SK-N-SH (cell line): Measurements from ENCODE around the gene DNAJC4. TPM values are rescaled to one million over a fixed set of nuclear protein-coding genes. Genes with fewer than 3 reads are reported as not detected.

Experiments used
- CTCF ChIA-PET: fragments of 300-600, 350-600 bp; formaldehyde crosslinking; extraction: SDS; loops from one replicate; lab custom pipeline; 2021; lab: Yijun Ruan, JAX
- POLR2A ChIA-PET: fragments of 350-600 bp; sonication (Branson Sonifier 250); formaldehyde crosslinking; extraction: SDS; loops from one replicate; lab custom pipeline; 2020; ENCODE audit warnings: antibody characterized with exemption, inconsistent platforms; lab: Yijun Ruan, JAX
- DNase-seq: peaks from one replicate; pipeline ENCODE4 v3.0.0; 2012
- H2AFZ ChIP-seq: fragments of 200-600 bp; sonication (generic); 2 replicates; pipeline ENCODE4 v1.8.1; 2016; ENCODE audit warnings: antibody characterized with exemption, mild to moderate bottlenecking, low read depth
- H3F3A ChIP-seq: fragments of 200-600 bp; sonication (generic); replicated peaks from 2 replicates; pipeline ENCODE3; 2016; ENCODE audit warnings: antibody characterized with exemption, mild to moderate bottlenecking; ENCODE audit not compliant: insufficient read depth
- H3K27ac ChIP-seq, 2 experiments: fragments of 200-500 bp in 1 of 2; fragments of 200-600 bp in 1 of 2; sonication (Bioruptor generic) in 1 of 2; sonication (generic), shearing (Covaris generic) in 1 of 2; 2 replicates each; pipeline versions ENCODE4 v1.5.1 to v1.6.1; 2014 to 2016; ENCODE audit warnings: low read depth in 2 of 2, inconsistent platforms in 1 of 2, low read length in 1 of 2, mild to moderate bottlenecking in 1 of 2, mixed read lengths in 1 of 2
- H3K27me3 ChIP-seq: fragments of 200-600 bp; sonication (generic), shearing (Covaris generic); 2 replicates; pipeline ENCODE4 v1.6.1; 2016; ENCODE audit warnings: mixed run types; ENCODE audit not compliant: insufficient read depth
- H3K36me3 ChIP-seq, 2 experiments: fragments of 200-500 bp in 1 of 2; fragments of 200-600 bp in 1 of 2; sonication (Bioruptor generic) in 1 of 2; sonication (generic) in 1 of 2; replicated peaks in 1 of 2; 2 replicates each; pipeline versions ENCODE3 to v1.5.1; 2014 to 2016; ENCODE audit warnings: low read length in 1 of 2, mild to moderate bottlenecking in 1 of 2; ENCODE audit not compliant: insufficient read depth in 2 of 2, control insufficient read depth in 1 of 2
- H3K4me1 ChIP-seq, 2 experiments: fragments of 200-500 bp in 1 of 2; fragments of 200-600 bp in 1 of 2; sonication (Bioruptor generic) in 1 of 2; sonication (generic), shearing (Covaris generic) in 1 of 2; 2 replicates each; pipeline versions ENCODE4 v1.5.1 to v1.6.1; 2014 to 2016; ENCODE audit warnings: low read depth in 1 of 2, low read length in 1 of 2, mixed run types in 1 of 2; ENCODE audit not compliant: insufficient read depth in 2 of 2, control insufficient read depth in 1 of 2
- H3K4me2 ChIP-seq: fragments of 200-600 bp; sonication (generic), shearing (Covaris generic); 2 replicates; pipeline ENCODE4 v1.6.1; 2017; ENCODE audit warnings: mixed run types
- H3K4me3 ChIP-seq, 2 experiments: fragments of 200-500 bp in 1 of 2; fragments of 200-600 bp in 1 of 2; sonication (Bioruptor generic) in 1 of 2; sonication (generic), shearing (Covaris generic) in 1 of 2; 2 replicates each; pipeline versions ENCODE4 v1.5.1 to v1.8.1; 2014 to 2016; ENCODE audit warnings: low read depth in 2 of 2, inconsistent platforms in 1 of 2, low read length in 1 of 2, mild to moderate bottlenecking in 1 of 2, mixed read lengths in 1 of 2, moderate library complexity in 1 of 2
- H3K79me2 ChIP-seq: fragments of 200-600 bp; sonication (generic); 2 replicates; pipeline ENCODE4 v1.8.1; 2017; ENCODE audit warnings: mild to moderate bottlenecking; ENCODE audit not compliant: insufficient read depth
- H3K9ac ChIP-seq: fragments of 200-600 bp; sonication (generic); 2 replicates; pipeline ENCODE4 v1.6.1; 2017; ENCODE audit warnings: mixed run types
- H3K9me2 ChIP-seq: fragments of 200-600 bp; sonication (generic); 2 replicates; pipeline ENCODE4 v1.6.1; 2017; ENCODE audit warnings: mixed run types
- H3K9me3 ChIP-seq: fragments of 200-600 bp; sonication (generic); 2 replicates; pipeline ENCODE4 v1.6.1; 2017; ENCODE audit warnings: mixed run types, mild to moderate bottlenecking, moderate library complexity
- H4K20me1 ChIP-seq: fragments of 200-600 bp; sonication (generic); 2 replicates; pipeline ENCODE4 v1.6.1; 2017; ENCODE audit warnings: mild to moderate bottlenecking, mixed run types; ENCODE audit not compliant: insufficient read depth
- CHD2 ChIP-seq: fragments of 150-350 bp; IDR thresholded peaks from 2 replicates; pipeline ENCODE4 v1.6.1; 2018; ENCODE audit warnings: low read length; ENCODE audit not compliant: partially characterized antibody
- POLR2AphosphoS5 ChIP-seq: IDR thresholded peaks from 2 replicates; pipeline ENCODE4 v1.6.1; 2012; ENCODE audit warnings: low read depth, low read length
- RAD21 ChIP-seq: IDR thresholded peaks from 2 replicates; pipeline ENCODE4 v1.6.1; 2012; ENCODE audit warnings: mild to moderate bottlenecking, low read length
- RCOR1 ChIP-seq: fragments of 150-350 bp; IDR thresholded peaks from 2 replicates; pipeline ENCODE4 v1.6.1; 2017; ENCODE audit warnings: antibody characterized with exemption, low read length
- SIN3A ChIP-seq: IDR thresholded peaks from 2 replicates; pipeline ENCODE4 v1.6.1; 2012; ENCODE audit warnings: low read depth, mild to moderate bottlenecking, low read length, moderate library complexity, borderline replicate concordance
- WGBS: methylation state at CpG from one replicate; pipeline ENCODE4 v1.1.6; 2017; ENCODE audit warnings: low lambda C conversion rate; 5-methylcytosine and 5-hydroxymethylcytosine counted together
- polyA plus RNA-seq, 3 experiments: library from polyadenylated mRNA; depleted of rRNA; stranded (reverse); fragments of >200 nt; gene quantifications; 2 replicates each; pipeline ENCODE4 v1.2.3, GENCODE V29; 2012
- TF ChIP-seq, protein P1 (sequence below): fragments of 150-350 bp; IDR thresholded peaks from 2 replicates; pipeline ENCODE4 v1.6.1; 2016; ENCODE audit warnings: mild to moderate bottlenecking, low read depth, low read length
- TF ChIP-seq, protein P2 (sequence below): IDR thresholded peaks from 2 replicates; pipeline ENCODE4; 2012
- TF ChIP-seq, protein P3 (sequence below): fragments of 150-350 bp; IDR thresholded peaks from 2 replicates; pipeline ENCODE4 v1.6.1; 2017; ENCODE audit warnings: antibody characterized with exemption, low read length, low read depth, borderline replicate concordance
- TF ChIP-seq, protein P4 (sequence below): IDR thresholded peaks from 2 replicates; pipeline ENCODE4 v1.6.1; 2012; ENCODE audit warnings: mild to moderate bottlenecking, low read depth, low read length, moderate library complexity

DNAJC4 gene
- polyA plus RNA-seq, 1 of the 3 experiments (the other 2 are of a cell fraction): 52.1 TPM

DNA sequence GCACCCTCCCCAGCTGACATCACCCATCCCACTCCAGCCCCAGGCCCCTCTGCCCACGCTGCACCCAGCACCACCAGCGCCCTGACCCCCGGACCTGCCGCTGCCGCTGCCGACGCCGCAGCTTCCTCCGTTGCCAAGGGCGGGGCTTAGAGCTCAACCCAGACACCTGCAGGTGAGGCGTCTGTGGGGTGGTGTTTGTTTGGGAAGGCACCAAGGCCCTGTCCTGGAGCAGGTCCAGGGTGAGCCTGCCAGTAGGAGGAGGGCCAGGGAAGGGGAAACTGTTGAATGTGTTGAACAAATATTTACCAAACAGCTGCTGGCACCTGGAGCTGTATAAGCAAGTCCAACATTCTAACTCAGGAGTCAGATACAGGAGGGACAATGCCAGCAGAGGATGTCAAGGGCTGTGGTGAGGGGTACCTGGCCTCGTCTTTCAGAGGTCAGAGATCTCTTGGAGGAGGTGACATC lies 7.2 kb downstream of the DNAJC4 start:
- POLR2A ChIA-PET: interaction anchor here (2.2 kb wide), 1 partner anchor 11 kb away, joined by 5 read pairs; the partner anchor contains the start of genes NUDT22 and TRPT1
- H3K4me1 ChIP-seq: peaks cover 10 to 33% of the 10 kb centered on the region in 2 experiments; a peak in 2 of 4 replicates
- no peak overlapping the region for H3K4me2 ChIP-seq
- H3K9me2 ChIP-seq: no peaks in the 10 kb centered on the region
- no peaks in the 10 kb centered on the region for H3K9me3 ChIP-seq
- TF ChIP-seq, protein P1, sequence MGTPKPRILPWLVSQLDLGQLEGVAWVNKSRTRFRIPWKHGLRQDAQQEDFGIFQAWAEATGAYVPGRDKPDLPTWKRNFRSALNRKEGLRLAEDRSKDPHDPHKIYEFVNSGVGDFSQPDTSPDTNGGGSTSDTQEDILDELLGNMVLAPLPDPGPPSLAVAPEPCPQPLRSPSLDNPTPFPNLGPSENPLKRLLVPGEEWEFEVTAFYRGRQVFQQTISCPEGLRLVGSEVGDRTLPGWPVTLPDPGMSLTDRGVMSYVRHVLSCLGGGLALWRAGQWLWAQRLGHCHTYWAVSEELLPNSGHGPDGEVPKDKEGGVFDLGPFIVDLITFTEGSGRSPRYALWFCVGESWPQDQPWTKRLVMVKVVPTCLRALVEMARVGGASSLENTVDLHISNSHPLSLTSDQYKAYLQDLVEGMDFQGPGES: no peak
- TF ChIP-seq CHD2 (no peak), SIN3A (no peak), RAD21 (no peak), RCOR1 (no peak), POLR2AphosphoS5 (no peak)
- TF ChIP-seq, protein P2, sequence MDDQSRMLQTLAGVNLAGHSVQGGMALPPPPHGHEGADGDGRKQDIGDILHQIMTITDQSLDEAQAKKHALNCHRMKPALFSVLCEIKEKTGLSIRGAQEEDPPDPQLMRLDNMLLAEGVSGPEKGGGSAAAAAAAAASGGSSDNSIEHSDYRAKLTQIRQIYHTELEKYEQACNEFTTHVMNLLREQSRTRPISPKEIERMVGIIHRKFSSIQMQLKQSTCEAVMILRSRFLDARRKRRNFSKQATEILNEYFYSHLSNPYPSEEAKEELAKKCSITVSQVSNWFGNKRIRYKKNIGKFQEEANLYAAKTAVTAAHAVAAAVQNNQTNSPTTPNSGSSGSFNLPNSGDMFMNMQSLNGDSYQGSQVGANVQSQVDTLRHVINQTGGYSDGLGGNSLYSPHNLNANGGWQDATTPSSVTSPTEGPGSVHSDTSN: no peak
- TF ChIP-seq, protein P3, sequence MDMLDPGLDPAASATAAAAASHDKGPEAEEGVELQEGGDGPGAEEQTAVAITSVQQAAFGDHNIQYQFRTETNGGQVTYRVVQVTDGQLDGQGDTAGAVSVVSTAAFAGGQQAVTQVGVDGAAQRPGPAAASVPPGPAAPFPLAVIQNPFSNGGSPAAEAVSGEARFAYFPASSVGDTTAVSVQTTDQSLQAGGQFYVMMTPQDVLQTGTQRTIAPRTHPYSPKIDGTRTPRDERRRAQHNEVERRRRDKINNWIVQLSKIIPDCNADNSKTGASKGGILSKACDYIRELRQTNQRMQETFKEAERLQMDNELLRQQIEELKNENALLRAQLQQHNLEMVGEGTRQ: no peak
- TF ChIP-seq, protein P4, sequence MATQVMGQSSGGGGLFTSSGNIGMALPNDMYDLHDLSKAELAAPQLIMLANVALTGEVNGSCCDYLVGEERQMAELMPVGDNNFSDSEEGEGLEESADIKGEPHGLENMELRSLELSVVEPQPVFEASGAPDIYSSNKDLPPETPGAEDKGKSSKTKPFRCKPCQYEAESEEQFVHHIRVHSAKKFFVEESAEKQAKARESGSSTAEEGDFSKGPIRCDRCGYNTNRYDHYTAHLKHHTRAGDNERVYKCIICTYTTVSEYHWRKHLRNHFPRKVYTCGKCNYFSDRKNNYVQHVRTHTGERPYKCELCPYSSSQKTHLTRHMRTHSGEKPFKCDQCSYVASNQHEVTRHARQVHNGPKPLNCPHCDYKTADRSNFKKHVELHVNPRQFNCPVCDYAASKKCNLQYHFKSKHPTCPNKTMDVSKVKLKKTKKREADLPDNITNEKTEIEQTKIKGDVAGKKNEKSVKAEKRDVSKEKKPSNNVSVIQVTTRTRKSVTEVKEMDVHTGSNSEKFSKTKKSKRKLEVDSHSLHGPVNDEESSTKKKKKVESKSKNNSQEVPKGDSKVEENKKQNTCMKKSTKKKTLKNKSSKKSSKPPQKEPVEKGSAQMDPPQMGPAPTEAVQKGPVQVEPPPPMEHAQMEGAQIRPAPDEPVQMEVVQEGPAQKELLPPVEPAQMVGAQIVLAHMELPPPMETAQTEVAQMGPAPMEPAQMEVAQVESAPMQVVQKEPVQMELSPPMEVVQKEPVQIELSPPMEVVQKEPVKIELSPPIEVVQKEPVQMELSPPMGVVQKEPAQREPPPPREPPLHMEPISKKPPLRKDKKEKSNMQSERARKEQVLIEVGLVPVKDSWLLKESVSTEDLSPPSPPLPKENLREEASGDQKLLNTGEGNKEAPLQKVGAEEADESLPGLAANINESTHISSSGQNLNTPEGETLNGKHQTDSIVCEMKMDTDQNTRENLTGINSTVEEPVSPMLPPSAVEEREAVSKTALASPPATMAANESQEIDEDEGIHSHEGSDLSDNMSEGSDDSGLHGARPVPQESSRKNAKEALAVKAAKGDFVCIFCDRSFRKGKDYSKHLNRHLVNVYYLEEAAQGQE: no peak
- peaks cover 31% of the 10 kb centered on the region for H3F3A ChIP-seq
- H3K27me3 ChIP-seq: no peaks in the 10 kb centered on the region
- CTCF ChIA-PET: interaction anchor here (1.4 to 1.6 kb wide), 3 partner anchors 15 to 66 kb away, joined by 3 to 8 read pairs (median 5); partner anchors contain the start of gene PLCB3
- peaks cover 0 to 18% of the 10 kb centered on the region in 2 experiments for H3K36me3 ChIP-seq
- 85% methylated on average over 12 of the region's 12 CpGs for WGBS
- no peak overlapping the region for H3K27ac ChIP-seq
- DNase-seq: no peak
- H4K20me1 ChIP-seq: no peaks in the 10 kb centered on the region
- H3K79me2 ChIP-seq: peaks cover 28% of the 10 kb centered on the region
- H3K4me3 ChIP-seq: no peak overlapping the region
- H2AFZ ChIP-seq: no peak overlapping the region
- H3K9ac ChIP-seq: no peak overlapping the region
